Measurements from ENCODE around the gene YIF1B. TPM values are rescaled to one million over a fixed set of nuclear protein-coding genes. Genes with fewer than 3 reads are reported as not detected.

YIF1B gene
- total and polyA plus RNA-seq, 9 of the 15 experiments (the other 6 are each of a cell fraction or from before 2014, with no cell fraction given) = 8.5 to 586 (median 323) TPM

DNA sequence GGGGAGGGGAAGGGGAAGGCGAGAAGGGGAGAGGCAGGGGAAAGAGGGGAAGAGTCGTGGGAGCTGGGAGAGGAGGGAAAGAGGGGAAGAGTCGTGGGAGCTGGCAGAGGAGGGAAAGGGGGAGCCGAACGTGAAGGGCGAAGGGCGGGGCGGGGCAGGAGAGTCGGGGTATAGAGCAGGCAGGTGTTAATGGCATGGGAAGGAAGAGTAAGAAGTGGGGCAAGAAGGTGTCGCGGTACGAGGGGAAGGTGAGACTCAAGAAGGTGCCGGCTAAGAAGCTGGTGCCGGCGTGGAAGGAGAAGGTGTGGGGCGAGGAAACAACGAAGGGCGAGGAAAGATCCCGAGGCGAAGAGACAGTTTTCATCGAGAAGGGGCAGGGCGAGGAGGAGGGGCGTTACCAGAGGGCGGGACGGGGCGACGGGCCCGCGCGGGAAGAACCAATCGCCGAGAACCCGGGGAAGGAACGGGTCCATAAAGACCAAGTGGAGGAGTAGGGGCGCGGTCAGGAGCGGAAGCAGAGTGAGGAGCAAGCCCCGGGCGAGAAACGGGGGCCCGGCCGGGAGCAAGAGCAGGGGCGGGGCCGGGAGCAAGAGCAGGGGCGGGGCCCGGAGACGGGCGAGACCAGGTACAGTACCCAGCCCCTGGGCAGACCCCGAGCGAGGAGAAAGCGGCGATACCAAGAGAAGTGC, 20.3 kb upstream of the YIF1B start (continued):
- TF ChIP-seq, protein P1, sequence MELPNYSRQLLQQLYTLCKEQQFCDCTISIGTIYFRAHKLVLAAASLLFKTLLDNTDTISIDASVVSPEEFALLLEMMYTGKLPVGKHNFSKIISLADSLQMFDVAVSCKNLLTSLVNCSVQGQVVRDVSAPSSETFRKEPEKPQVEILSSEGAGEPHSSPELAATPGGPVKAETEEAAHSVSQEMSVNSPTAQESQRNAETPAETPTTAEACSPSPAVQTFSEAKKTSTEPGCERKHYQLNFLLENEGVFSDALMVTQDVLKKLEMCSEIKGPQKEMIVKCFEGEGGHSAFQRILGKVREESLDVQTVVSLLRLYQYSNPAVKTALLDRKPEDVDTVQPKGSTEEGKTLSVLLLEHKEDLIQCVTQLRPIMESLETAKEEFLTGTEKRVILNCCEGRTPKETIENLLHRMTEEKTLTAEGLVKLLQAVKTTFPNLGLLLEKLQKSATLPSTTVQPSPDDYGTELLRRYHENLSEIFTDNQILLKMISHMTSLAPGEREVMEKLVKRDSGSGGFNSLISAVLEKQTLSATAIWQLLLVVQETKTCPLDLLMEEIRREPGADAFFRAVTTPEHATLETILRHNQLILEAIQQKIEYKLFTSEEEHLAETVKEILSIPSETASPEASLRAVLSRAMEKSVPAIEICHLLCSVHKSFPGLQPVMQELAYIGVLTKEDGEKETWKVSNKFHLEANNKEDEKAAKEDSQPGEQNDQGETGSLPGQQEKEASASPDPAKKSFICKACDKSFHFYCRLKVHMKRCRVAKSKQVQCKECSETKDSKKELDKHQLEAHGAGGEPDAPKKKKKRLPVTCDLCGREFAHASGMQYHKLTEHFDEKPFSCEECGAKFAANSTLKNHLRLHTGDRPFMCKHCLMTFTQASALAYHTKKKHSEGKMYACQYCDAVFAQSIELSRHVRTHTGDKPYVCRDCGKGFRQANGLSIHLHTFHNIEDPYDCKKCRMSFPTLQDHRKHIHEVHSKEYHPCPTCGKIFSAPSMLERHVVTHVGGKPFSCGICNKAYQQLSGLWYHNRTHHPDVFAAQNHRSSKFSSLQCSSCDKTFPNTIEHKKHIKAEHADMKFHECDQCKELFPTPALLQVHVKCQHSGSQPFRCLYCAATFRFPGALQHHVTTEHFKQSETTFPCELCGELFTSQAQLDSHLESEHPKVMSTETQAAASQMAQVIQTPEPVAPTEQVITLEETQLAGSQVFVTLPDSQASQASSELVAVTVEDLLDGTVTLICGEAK (IDR thresholded peaks at IDR 0.05) = peak; percentile 58; the same call in 1 of the 2 replicates
- TF ChIP-seq, protein P1 (CRISPR knock-in tag; IDR thresholded peaks at IDR 0.05) = no peak
- TF ChIP-seq, protein P2, sequence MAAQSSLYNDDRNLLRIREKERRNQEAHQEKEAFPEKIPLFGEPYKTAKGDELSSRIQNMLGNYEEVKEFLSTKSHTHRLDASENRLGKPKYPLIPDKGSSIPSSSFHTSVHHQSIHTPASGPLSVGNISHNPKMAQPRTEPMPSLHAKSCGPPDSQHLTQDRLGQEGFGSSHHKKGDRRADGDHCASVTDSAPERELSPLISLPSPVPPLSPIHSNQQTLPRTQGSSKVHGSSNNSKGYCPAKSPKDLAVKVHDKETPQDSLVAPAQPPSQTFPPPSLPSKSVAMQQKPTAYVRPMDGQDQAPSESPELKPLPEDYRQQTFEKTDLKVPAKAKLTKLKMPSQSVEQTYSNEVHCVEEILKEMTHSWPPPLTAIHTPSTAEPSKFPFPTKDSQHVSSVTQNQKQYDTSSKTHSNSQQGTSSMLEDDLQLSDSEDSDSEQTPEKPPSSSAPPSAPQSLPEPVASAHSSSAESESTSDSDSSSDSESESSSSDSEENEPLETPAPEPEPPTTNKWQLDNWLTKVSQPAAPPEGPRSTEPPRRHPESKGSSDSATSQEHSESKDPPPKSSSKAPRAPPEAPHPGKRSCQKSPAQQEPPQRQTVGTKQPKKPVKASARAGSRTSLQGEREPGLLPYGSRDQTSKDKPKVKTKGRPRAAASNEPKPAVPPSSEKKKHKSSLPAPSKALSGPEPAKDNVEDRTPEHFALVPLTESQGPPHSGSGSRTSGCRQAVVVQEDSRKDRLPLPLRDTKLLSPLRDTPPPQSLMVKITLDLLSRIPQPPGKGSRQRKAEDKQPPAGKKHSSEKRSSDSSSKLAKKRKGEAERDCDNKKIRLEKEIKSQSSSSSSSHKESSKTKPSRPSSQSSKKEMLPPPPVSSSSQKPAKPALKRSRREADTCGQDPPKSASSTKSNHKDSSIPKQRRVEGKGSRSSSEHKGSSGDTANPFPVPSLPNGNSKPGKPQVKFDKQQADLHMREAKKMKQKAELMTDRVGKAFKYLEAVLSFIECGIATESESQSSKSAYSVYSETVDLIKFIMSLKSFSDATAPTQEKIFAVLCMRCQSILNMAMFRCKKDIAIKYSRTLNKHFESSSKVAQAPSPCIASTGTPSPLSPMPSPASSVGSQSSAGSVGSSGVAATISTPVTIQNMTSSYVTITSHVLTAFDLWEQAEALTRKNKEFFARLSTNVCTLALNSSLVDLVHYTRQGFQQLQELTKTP (IDR thresholded peaks at IDR 0.05; ENCODE audit: low read depth in 1 of 2, partially characterized antibody in 2 of 2) = no peak
- TF ChIP-seq FOXA1 (IDR thresholded peaks at IDR 0.05; ENCODE audit: borderline replicate concordance) = no peak
- TF ChIP-seq, protein P3, sequence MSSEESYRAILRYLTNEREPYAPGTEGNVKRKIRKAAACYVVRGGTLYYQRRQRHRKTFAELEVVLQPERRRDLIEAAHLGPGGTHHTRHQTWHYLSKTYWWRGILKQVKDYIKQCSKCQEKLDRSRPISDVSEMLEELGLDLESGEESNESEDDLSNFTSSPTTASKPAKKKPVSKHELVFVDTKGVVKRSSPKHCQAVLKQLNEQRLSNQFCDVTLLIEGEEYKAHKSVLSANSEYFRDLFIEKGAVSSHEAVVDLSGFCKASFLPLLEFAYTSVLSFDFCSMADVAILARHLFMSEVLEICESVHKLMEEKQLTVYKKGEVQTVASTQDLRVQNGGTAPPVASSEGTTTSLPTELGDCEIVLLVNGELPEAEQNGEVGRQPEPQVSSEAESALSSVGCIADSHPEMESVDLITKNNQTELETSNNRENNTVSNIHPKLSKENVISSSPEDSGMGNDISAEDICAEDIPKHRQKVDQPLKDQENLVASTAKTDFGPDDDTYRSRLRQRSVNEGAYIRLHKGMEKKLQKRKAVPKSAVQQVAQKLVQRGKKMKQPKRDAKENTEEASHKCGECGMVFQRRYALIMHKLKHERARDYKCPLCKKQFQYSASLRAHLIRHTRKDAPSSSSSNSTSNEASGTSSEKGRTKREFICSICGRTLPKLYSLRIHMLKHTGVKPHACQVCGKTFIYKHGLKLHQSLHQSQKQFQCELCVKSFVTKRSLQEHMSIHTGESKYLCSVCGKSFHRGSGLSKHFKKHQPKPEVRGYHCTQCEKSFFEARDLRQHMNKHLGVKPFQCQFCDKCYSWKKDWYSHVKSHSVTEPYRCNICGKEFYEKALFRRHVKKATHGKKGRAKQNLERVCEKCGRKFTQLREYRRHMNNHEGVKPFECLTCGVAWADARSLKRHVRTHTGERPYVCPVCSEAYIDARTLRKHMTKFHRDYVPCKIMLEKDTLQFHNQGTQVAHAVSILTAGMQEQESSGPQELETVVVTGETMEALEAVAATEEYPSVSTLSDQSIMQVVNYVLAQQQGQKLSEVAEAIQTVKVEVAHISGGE (CRISPR knock-in tag; IDR thresholded peaks at IDR 0.05) = no peak
- TF ChIP-seq EZH2 (IDR thresholded peaks at IDR 0.05; ENCODE audit: borderline replicate concordance, low read depth, low read length) = no peak
- TF ChIP-seq FOXK2 (conservative IDR thresholded peaks at IDR 0.05 in 1 of 2, IDR thresholded peaks at IDR 0.05 in 1 of 2; ENCODE audit: low read depth in 2 of 2) = peak in 1 of 2 experiments; percentile 52; a peak in 3 of 4 replicates
- TF ChIP-seq, protein P4, sequence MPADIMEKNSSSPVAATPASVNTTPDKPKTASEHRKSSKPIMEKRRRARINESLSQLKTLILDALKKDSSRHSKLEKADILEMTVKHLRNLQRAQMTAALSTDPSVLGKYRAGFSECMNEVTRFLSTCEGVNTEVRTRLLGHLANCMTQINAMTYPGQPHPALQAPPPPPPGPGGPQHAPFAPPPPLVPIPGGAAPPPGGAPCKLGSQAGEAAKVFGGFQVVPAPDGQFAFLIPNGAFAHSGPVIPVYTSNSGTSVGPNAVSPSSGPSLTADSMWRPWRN (IDR thresholded peaks at IDR 0.05; ENCODE audit: low read depth) = no peak

Data from K562 (cell line).